Measurements from ENCODE around the gene SERTAD2. TPM values are rescaled to one million over a fixed set of nuclear protein-coding genes. Genes with fewer than 3 reads are reported as not detected.

Gene SERTAD2
- total RNA-seq, 1 donor from 2014 or later = 3.6 TPM

DNA sequence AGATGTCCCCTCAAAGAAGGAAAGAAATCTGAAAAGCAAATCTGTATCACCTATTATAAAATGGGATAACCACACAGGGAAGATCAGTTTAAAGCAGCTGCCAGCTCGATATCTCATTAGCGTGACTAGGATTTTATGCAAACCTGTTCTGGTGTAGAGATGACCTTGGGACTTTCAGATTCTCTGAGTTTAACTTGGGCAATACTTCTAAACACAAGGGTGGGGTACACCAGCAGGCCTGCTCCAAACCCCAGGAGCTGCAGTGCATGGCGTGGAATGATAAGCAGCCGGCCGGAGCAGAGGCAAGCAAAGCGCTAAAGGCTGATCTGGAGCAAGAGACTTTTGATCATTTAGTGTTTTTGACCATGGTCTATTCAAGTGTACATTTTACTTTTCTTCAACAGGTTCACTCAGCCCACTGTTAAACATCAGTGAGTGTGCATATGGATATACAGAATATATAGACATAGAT lies 4.7 kb downstream of the SERTAD2 start:
- DNase-seq (ENCODE audit: low read depth in 2 of 2) = no peak

DNA sequence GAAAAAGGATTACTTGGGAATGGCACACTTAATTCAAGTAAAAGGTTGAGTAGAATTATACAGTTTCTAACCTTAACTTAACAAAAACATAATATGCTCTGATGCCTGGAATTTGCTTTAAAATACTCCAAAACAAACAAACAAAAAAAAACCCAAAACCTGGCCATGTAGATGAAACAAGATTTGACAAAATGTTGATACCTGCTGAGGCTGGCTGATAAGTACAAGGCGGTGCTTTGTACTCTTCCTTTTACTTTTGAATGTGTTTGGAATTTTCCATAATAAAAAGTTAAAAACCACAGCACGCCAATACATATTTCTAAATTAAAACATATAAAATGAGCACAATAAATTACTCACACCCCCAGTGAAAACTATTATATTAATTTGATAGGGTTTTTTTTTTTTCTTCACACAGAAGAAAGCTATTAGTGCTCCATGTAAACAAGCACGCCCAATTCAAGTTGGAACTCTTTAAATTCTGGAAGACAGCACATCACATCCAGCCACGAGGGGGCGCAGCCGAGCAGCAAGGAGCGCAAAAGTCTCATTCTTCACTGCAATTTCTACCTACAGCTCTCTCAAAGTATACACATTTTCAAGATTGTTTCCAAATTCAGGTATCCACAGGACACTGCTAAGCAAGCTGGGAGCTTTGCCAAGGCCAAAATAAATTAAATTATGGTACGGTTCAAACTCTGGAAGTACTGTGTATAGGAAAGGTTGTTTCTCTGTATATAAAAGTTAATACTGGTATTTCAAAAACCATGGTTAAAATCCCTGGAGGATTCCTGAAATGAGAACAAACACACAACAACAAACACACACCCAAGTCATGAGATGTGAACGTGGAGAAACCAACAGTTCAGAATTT lies 7.5 kb downstream of the SERTAD2 start:
- DNase-seq (ENCODE audit: low read depth in 2 of 2) = peak in 1 of 2 donors; percentile 79

DNA sequence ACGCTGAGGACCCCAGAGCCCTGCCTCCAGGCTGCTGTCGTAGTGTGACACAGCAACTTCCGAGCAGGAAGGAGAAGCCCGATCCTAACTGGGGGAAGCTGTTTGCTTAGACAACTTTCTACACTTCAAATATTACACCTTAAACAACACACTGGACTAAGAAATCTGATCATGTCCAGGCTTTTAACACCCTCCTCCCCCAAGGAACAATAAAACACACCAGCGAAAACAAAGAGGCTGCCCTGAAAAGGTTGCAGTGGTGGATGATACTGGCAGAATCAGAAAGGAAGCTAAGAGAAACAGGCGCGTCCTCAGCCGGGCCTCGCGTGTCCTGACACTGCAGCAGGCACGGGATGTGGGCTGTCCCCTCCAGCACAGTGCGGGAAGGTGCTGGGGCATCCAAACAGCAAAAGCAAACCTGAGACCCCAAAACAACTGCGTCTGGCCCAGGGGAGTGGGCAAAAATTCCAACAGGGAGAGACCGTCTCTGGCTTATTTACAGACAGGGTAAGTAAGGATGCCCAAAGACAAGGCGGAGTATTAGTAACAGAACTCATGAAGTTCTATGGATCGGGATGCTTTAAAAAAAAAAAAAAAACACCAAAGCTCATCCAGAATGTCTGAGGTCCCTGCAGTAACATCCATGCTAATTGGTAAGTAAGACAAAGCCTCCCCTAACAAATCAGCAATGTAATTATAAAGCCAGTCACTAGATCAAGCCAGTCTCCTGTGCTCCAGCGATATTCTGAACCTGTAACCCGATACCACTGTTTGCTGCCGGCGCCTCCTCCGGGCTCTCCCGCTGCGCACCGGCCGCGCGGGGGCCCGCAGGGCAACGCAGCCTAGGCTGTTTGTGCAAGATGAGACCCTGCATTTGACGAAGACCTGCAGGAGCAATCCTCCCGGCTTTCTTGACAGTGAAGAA lies 9.0 kb downstream of the SERTAD2 start:
- peak; percentile 77 to 87 for DNase-seq (ENCODE audit: low read depth in 2 of 2)

DNA sequence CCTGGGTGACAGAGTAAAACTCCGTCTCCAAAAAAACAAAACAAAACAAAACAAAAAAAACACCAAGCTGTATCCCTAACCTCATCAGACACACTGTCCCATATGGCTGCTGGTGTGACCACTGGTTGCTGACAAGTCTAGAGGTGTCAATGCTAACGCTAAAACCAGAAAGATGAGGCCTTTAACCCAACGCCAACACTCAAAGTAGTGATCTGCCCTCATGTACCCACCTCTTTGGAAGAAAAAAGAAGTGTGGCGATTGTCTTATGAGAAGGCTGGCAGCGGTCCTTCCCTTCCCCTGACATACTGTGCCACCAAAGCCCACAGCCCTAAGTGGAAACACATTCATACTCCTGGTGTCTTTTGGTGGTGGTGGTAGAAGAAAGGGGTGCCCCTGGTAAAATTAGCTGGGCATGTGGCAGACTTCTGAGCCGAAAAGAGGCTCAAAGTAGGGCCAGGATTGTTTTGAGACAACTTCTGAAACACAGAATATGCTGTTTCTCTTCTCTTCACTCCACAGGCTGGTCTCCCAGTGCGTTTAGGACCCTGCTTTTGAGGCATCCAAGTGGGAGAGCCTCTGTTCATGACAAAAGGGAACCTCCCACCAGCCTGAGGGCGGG lies 9.8 kb downstream of the SERTAD2 start:
- no peak for DNase-seq (ENCODE audit: low read depth in 2 of 2)

DNA sequence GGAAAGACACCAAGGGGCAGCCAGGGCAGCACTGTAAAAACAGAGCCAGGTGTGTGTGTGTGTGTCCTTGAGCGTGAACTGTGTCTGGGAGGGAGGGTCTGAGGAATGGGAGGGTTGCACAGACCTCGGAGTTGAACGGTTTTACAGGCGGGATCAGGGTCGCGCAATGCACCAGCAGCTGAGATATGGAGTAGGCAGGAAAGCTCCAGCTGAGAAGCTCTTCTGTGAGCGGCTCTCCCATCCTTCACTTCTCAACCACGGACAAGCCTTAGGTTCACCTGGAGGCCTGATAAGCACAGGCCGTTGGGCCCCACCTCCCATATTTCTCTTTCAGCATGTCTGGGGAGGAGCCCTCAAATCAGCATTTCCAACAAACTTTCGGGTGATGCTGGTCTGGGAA lies 12.1 kb downstream of the SERTAD2 start:
- DNase-seq (ENCODE audit: low read depth in 2 of 2) = no peak

DNA sequence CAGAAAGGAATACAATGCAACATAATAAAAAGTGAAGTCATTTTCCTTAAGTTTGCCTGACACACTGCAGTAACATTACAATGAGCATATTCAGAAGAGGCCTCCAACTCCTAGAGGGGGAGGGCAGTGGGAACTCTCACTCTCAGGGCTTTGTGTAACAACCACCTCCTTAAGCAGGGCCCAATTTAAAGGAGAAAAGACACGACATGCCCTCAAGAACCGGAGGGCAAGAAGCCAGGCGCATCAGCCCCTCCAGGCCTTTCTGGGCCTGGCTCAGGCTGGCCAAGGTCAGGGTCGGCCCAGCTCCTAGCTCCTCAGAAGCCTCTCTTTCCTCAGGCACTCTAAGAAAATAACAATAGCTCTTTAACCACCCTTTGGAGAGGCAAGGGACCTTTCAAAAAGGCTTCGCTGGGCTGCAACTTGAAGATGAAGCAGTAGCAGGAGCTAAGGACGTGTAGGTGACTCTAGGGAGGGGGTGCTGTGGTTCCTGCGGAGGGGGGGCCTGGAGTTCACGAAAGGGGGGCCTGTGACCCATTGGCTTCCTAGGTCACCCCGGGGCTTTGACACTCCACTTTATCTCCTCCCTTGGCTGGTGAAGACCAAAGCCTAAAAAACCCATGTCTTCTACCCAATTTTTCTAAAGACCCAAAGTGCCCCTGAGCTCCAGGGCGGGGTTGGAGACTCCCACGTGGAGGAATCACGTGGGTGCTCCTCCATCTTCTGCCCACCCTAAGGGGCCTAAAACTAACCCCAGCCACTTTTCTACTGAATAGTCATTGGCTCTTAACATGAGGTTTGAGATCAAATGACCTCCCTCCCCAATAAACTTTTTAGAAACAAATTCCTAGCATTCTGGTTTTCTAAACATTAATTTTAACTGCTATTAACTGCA lies 13.3 kb downstream of the SERTAD2 start:
- DNase-seq (ENCODE audit: low read depth in 2 of 2) = no peak

DNA sequence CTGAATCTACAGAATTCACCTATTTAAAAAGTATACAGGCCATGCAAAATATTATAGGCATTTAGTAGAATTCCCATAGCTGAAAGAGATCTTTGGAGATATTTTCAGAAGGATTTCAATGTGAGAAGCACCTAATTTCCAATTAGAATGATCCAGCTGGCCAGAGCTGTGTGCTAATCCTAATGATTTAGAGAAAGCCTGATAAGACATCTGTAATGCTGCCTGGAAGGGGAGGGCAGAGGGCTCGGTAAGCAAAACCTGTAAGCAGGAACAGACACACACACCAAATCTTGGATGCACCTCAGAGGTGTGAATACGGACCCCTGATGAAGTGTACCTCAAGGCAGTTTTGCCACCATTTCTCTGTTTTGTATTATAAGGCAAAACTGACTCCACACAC lies 14.0 kb downstream of the SERTAD2 start:
- no peak for DNase-seq (ENCODE audit: low read depth in 2 of 2)

DNA sequence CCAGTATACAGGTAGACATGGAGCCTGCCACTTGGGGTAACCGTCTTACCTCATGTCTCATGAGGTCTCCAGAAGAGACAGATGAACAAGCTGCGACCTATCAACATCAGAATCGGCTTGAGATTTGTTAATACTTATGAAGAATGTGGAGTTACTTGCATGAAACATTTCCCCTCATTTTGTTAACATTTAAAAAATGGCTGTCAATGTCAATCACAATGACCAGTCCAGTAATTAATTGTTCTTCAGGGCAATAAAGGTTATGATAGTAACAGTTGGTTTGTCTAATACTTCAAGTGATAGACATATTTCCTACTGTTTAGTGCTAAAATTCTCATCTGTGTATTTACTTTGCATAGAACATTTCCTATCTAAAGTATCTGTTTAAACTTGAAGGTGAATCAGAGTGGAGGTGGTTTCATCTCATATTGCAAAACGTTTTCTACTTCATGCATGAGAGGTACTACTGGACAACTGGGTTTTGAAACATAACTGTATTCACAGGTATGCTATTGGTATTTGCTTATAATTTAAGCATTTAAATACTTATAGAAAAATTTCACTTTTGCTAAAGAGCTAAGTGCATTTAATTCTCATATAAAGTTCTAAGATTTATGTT lies 15.1 kb downstream of the SERTAD2 start:
- no peak for DNase-seq (ENCODE audit: low read depth in 2 of 2)

DNA sequence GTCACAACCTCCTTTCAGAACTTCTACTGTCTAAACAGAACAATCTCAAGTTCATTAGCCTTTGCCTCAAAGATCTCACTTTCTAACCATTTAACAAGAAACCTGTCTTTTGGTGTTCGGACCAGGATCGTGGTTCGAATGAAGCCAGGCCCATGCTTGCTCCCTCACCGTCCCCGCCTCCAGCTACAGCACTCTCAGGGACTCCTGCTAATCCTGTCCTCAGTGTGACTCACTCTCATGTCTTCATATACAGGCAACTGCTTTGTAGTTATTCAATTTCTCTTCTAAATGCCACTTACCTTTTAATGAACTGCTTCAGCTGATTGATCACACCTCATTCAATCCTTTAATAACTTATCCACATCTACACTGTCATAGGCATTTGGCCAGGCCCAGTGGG lies 15.8 kb downstream of the SERTAD2 start:
- DNase-seq (ENCODE audit: low read depth in 2 of 2) = no peak

DNA sequence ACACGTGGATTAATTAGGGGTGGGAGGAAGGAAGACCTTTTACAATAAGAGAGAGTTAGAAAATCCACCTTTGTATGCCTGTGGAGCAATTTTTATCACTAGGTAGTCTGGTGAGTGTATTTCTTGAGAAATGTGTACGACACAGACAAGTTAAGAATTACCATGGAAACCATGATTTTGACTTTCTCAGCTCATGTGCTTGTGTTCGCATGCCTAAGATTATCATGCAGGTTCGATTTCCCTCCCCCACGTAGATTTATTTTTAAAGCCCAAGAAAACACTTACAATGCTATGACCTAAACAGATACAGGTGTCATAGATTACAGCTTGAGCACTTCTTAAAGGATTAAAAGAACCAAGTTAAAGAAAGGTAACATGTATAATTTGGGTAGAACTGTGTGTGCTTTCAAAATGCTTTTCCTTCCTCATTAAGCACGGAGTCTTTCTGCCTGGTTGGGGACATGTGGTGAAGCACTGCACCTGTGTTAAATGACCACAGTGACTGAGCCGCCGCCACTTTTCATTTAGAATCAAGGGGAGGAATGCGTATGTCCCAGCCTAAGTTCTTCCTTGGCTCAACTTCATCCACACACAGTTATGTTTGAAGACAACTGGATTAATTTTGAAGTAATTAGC lies 16.6 kb downstream of the SERTAD2 start:
- DNase-seq (ENCODE audit: low read depth in 2 of 2) = no peak

DNA sequence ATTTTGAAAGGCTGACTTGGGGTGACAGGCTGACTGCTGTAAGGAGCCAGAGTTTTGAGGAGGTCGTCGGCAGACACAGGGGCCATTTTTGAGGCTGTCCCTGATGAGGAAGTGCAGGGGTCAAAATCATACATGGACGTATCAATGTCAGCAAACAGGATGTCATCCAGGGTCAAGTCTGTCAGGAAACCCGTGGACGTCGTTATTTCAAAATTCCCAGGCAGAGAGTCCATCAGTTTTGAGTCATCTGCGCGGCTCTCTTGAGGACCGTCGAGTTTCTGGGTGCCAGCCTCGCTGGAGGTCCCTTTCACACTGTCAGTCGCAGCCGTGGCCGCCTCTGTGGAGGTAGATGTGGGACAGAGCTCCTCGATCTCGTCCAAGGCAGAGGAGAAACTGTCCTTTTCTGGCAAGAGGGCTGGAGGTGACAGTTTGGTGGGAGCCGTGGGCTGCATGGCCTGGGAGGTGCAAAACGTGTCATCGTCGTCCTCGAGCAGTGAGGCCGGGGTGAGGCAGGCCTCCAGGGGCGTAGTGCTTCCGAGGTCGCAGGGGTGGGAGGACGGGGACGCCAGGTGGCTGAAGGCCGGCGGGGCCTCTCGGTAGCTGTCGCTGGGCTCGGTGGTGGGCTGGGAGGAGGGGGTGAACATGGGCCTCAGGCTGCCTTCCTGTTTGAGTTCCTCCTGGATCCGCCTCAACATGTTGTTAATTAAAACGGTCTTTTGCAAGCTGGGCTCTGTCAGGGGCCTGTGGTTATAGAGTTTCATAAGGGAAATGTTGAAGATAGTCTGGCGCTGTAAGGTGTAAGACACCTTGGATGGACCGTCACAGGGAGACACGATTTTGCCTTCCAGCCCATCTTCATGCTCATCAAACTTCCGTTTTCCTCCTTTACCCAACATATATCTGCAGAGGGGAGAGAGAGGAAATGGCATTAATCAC lies 17.5 kb downstream of the SERTAD2 start:
- no peak for DNase-seq (ENCODE audit: low read depth in 2 of 2)

DNA sequence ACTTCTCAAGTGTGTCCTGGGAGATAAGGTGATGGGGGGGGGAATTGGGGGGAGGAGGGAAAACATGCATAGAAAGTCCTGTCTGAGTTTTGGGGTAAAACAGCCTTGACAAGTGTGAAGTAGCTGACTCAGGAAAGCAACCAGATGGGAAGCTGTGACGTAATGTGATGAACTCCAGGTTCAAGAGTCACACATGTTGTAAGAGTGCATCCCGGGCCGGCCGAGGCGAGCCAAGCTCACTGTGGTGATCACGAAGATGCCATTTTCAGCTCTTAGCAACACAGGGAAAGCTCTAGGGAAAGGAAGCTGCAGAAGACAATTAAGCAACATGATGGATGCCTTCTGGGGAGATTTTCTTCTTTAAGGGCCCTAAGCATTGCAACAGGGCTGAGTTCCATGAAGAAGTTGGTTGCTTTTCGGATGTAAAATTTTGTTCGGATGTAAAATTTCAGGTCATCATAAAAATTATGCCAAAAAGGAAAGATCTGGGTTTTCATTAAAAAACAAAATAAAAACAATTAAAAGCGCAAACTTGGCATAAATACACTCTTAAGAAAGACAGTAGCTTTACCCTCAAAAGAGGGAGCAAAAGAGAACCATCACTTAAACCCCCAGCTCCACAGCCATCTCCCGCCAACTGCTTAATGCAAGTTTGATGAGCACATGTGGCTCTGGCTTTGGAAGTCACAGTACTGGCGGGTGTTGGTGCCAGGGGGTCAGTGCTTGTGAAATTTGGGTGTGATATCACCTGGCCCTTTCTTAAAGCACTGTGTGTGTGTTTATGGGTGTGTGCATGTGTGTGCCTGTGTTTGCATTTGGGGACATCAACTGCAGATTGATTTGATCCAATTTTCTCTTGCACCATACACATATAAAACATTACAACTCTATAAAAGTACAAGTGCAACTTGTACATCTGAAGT lies 19.1 kb downstream of the SERTAD2 start:
- no peak for DNase-seq (ENCODE audit: low read depth in 2 of 2)

DNA sequence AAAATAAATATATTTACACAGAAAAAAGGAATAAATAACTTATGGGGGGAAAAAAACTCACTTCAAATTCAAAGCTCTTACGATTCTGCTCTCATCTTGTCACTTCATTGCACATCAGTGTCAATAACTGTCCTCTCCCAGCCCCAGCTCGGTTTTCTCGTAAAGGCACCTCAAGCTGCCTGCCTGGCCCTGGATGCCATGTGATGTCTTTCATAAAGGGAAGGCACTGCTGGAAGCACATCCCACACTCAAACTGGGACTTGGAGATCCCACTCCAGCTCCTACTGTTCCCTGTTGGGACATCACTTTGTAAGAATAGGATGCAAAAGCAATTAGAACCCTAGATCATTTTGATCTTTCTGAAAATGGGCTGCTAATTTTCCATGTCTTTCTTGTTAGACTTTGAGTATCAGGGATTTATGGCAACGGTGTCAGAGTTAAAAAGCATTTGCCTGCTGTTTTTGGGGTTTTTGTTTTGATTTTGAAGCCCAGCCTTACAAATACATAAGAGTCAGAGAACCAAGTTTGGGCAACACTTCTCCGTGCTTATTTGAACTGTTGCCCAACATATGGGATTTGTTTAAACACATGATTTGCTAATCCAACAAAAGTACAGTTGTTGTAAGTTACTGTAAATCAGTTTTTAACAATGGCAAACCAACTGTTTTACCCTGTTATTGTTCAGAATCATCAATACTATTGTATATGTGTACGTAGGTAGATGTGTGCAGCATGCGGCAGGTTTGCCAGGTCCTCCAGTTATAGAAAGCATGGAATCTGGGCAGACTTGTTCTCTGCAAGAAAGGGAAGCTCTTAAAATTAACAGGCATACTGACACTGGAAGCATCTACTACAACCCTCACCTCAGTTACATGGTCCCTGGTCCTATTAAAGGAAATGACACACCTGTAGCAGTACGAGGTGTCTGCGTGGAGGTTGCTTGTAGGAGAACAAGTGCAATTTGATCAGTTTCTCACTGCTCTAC lies 20.6 kb downstream of the SERTAD2 start:
- no peak for DNase-seq (ENCODE audit: low read depth in 2 of 2)

DNA sequence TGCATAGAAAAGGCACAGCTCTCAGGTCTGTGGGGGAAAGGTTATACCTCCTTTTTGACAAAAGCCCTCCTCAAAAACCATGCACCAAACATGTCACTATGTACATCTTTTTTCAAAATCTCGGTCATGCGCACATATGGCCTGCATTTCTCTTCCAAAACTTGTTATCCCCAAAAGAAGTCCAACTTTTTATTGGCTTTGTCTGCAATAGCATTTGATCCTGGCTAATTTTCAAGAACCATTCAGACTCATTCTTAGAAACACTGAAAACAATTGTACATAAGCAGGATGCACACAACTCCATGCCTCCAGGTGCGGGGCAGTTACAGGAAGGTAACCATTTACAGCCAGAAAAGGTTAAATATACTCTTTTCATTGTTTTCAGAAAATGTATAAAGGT lies 21.9 kb downstream of the SERTAD2 start:
- DNase-seq (ENCODE audit: low read depth in 2 of 2) = no peak

DNA sequence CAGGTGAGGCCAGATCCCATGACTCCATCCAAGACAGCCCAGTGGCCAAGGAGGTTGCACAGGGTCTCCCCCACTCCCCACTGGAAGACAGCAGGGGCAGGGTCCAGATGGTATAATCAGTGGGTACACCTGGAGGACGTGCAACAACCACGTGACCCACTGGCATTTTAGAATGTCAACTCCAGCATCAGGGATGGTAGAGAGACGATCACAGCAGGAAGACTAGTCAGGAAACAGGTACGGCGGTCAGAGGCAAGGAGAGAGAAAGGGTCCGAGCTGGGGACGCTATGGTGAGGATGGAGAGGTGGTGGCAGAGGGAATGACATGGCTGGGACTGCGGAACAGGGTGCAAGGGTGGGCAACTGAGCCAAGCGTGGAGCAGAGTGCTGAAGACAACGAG lies 23.0 kb downstream of the SERTAD2 start:
- DNase-seq (ENCODE audit: low read depth in 2 of 2) = no peak

DNA sequence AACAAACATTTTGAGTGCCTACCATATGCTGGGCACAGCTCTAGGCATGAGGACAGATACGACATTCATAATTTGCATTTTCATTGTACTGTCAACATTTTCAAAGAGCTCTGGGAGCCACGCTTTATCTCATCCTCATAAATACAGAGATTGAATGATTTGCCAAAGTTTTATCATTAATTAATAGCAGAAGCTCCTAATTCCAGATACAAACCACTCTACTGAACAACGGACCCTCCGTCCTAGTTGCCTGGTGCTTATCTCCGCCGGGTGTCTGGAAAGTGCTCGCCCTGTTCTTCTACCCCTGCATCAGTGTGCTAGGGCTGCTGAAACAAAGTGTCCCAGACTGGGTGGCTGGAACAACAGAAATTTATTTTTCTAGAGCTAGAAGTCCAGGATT lies 23.8 kb downstream of the SERTAD2 start:
- DNase-seq (ENCODE audit: low read depth in 2 of 2) = no peak

All from dermis microvascular lymphatic vessel endothelial cell (primary cell).